ENCODE measurements around the gene PKD1L1.
"Not testable (repeated sequence)": the region's sequence is repeated elsewhere in the genome, so short reads cannot be mapped to it uniquely, and the experiment has no call there.

PKD1L1 gene

DNA sequence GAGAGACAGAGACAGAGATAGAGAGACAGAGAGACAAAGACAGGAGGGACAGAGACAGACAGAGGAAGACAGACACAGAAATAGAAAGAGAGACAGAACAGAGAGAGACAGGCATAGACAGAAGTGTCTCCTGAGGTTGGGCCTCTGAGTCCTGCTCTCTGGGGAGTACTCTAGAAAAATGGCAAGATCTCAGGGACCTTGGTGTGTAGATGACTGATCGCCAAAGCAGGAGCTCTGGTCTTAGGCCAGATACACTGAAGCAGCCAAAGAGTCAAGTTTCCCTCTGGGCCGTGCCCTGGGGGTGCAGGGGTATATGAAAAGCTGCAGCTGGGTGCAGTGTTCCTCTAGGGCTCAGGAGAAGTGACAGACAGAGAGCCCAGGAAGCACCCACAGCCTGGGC is 189.7 kb downstream of the PKD1L1 start:
- no peak for DNase-seq

DNA sequence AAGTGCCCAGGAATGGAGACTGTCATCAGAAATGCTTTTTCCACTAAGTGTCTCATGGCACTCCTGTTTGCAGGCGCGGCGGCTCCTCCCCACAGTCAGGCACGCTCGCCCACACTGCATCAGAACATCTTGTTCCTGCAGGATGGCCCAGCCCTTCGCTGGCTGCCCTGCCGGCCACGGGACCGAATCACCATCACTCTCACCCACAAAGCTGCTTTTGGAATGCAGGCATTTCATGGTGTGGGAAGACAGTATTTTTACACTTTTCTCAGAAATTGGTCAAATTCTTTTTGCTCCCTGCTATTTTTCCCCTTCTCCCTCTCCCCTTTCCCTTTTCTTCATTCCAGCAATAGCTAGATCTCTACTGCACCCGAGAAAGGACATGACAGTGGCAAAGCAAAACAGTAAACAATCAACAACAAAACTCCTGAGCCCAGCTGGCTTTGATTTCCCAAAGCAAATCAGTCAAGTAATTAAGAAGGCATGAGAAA is 190.3 kb downstream of the PKD1L1 start:
- DNase-seq, result no peak

DNA sequence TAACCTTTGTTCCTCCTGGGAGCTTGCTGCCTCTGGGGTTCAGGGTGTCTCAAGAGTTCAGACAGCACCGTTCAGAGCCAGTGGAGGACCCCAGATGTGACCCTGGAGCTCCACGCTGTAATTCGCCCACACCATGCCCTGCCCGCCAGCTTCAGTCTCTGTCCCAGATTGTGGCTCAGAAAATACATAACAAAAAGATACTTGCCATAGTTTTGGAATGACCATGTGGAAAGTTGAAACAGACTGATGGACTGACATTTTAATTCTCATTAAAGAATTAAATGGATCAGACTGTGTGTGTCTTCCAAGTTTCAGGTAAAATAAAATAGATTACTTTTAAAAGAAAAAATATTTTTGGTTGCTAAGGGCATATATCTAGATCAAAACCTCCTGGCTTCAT is 191.6 kb downstream of the PKD1L1 start:
- no peak for DNase-seq

DNA sequence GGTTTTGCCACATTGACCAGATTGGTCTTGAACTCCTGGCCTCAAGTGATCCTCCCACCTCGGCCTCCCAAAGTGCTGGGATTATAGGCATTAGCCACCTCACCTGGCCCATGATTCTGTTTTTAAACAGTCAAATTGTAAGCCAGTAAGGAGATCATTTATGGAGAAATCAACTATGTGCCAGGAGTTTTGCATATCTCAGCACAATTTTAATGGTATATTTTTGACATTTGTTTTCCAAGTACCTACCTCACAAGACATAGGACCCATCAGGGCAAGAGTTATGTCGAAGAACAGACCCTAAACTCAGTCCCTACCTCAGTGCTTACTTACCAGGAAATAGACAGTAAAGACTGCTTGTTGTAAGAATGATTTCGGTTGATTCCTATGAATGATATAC is 193.0 kb downstream of the PKD1L1 start:
- DNase-seq, result no peak

DNA sequence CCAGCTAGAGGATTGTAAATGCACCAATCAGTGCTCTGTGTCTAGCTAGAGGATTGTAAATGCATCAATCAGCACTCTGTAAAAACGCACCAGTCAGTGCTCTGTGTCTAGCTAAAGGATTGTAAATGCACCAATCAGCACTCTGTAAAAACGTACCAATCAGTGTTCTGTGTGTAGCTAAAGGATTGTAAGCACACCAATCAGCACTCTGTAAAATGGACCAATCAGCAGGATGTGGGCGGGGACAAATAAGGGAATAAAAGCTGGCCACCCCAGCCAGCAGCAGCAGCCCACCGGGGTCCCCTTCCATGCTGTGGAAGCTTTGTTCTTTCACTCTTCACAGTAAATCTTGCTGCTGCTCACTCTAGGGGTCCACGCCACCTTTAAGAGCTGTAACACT is 196.5 kb downstream of the PKD1L1 start:
- not testable (repeated sequence) for DNase-seq

DNA sequence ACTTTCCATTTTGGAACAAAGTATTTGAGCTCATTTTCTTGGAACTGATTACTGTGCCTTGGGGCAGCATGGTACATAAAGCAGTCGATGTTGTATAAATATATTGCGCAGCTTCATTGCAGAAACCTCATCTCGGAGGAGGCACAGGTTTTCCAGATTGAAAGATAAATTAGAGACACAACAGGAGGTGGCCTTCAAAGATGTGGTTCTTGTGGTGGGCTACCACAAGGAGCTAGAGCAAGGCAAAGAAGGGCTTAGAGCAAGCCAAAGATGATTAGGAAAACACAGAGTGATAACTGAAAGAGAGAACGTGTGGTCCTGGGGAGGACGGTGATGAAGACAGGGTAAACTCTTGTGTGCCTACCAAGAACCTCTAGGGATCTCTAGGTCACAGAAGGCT is 197.2 kb downstream of the PKD1L1 start:
- DNase-seq, result no peak

DNA sequence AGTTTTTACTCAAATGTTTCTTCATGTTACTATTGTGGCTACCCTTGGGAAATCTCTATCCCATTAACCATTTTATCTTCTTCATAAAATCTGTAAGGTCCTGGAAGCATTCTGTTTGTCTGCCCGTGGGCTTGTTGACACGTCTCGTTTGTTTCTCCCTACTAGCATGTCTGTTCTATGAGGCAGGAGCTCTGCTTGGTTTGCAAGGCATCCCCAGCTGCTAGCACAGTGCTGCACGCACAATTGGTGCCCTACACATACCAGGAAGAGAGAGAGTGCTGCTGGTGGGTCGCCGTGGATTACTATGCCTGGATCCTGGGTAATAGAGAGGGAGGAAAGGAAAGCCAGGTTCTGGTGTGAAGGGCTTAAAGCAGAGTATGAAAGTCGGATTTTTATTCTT is 200.2 kb downstream of the PKD1L1 start:
- DNase-seq, result no peak

DNA sequence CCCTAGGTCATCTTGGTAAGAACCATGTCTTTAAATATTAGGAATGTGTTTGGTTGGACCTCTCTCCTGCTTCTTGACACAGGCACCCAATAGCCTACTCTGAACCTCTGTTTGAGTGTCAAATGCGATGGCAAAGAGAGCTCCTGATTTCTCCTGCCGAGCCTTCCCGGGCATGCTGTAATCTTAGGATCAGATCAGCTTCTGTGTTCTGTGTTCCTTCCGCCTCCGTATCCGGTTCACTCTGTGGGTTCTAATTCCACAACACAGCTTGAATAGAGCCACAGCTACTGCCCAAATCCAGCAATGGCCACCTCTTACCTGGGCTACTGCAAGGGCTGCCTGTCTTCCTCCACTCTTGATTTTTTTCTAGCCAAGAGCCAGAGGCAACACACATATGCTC is 201.1 kb downstream of the PKD1L1 start:
- DNase-seq, result no peak

DNA sequence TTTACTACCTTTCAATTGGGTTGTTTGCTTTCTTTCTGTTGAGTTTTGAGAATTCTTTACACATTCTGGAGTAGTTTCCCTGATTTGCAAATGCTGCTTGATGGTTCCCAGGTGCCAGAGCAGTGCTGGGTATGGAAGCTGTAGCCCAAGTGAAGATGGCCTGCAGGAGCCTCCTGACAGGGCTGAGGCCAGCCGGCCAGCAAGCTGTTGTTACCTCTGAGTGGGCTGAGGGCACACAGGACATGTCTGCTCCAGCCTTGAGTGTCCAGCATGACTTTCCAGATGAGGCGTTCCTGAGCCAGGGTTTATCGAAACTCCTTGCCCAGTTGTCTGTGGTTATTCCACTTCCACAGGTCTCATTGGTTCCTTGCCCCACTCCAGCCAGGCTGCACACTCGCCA is 201.8 kb downstream of the PKD1L1 start:
- DNase-seq, result no peak

DNA sequence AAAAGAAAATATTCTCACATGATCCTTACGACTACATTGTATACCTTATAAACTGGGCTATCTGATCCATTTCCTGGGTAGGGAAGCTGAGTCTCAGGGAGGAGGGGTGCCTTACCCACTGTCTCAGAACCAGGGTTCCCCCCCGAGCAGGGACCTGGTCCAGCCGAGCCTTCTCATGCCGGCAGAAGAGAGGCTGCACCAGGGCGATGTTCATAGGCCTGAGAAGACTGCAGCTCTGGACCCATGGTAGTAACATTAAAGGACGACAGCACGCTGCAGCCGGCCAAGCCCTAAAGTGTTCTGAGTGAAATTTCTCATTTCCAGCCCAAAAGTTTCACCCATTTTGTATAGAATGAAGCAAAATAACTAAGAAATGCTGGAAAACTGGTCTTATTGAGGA is 203.4 kb downstream of the PKD1L1 start:
- no peak for DNase-seq

DNA sequence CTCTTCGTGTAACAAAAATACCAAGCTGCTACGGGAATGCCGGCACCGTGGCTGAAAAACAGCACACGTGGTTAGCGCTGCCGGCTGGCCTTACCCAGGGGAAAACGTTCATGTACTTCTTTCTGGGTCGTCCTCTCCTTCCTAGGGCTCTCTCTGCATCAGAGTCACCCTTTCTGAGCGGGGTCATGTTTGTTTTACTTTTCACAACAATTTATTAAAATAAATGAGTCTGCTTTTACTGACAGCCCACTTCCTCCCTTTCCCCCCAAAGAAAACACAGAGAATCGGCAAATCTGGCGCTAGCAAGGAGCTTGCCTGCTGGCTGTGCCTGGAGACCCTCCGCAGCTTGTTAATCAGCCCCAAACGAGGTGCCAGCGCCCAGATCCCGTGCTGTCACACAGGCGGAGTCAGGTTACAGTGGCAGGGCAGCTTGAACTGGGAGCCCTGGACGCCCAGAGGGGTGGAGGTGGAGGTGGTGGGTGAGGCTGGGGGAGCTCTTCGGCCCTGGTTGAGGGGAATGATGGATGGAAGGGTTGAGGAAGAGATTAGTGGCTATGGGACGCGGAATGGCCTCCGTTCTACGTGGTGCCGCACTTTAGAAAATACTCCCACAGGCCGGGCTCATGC is 204.2 kb downstream of the PKD1L1 start:
- DNase-seq, result no peak

DNA sequence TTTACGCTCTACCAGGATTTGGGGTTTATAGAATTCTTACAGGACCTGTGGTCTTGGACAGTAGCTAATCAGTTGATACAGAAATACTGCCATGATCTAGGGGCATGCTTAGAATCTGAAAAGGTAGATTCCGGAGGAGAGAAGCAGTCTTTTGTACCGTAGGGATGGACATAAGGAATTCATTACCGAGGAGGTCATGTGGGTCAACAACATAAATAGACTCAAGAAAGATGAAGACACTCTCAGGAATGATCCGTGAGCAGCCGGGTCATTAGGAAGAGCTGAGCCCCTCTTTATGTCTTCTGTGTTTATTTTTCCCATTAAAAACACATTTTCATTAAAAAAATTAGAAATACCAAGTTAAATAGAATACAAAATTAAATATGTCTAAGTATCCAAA is 206.3 kb downstream of the PKD1L1 start:
- DNase-seq, result no peak

DNA sequence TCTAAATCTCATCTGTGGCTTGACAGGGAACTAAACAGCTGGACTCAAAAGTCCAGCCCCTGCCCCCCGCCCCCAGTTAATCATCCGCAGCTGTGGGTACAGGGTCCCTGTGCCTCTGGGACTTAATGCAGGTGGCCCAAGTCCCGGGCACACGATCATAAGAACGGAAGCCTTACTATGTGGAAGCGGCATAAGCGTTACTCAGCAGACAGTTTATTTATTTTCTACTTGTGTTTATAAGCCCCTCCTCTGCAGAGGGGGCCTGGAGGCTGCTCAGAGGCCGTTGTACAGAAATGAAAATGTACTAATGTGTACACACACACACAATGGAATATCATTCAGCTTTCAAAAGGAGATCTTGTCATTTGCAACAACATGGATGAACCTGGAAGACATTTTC is 208.4 kb downstream of the PKD1L1 start:
- no peak for DNase-seq

DNA sequence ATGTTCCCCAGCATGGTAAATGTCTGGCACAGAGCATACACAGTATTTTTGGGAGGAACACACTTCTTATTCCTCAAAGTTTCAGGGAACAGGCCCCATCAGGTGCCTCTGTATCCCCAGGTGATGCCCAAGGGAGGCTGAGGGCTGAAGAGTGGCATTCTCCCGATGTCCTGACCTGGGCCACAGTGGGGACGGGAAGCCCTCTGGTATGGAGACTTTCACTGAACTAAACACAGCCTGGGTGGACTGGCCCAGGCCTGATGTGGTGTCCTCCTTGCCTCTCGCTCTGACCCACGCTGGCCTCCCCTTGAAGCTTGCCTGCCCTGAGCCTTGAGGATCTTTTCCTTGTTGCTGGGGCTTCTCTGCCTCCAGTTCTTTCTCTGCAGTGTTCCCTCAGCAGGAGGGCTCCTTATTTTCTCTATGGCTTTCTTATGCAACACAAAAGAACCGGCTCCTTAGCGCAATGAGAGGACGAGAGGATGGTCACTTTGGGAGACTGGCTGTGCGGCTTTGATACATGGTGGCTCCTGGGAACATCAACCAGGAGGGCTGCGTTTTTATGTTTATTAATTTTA is 208.9 kb downstream of the PKD1L1 start:
- no peak for DNase-seq

DNA sequence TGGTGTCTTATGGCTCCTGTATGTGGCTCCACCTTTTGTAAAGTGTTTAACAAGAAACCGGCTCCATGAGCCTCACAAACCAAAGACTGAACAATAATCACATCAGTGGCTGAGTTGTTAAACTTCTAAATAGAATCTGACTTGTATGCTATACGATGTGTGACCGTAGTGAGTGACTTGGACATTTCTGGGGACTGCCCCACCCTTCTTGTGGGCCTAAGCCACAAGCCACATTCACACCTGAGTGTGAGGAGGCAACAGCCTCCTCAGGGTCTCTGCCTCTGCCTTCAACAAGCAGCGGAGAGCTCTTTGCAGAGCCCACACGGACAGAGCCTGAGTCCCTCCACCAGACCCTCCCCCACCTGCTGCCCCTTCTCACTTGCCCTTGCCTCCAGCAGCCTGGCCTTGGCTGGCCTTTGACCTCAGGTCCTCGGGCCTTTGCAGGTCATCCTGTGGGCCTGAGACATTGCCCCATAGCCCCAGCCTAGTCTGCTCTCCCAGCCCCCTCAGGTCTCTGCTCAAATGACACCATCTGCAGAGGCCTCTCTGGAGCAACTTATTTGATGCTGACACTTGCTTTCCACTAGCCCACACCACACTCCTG is 209.6 kb downstream of the PKD1L1 start:
- no peak for DNase-seq

DNA sequence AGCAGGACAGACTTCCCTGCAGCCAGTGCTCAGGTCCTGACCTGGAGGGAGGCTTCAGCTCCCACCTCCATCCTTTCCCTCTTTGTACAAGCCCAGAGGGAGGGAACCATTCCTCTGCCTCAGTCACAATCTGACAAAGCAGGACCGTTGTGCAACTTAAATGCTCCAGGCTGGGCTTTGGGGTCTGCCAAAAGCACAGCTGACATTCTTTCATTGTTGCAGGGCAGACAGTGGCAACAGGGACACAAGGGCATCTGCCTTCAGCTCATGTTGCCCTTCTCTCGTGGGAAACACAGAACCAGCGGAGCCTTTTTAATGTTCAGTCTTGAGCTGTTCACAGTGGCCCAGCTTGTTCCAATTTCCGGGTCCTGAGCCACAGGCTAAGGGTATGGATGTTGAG is 210.7 kb downstream of the PKD1L1 start:
- no peak for DNase-seq

DNA sequence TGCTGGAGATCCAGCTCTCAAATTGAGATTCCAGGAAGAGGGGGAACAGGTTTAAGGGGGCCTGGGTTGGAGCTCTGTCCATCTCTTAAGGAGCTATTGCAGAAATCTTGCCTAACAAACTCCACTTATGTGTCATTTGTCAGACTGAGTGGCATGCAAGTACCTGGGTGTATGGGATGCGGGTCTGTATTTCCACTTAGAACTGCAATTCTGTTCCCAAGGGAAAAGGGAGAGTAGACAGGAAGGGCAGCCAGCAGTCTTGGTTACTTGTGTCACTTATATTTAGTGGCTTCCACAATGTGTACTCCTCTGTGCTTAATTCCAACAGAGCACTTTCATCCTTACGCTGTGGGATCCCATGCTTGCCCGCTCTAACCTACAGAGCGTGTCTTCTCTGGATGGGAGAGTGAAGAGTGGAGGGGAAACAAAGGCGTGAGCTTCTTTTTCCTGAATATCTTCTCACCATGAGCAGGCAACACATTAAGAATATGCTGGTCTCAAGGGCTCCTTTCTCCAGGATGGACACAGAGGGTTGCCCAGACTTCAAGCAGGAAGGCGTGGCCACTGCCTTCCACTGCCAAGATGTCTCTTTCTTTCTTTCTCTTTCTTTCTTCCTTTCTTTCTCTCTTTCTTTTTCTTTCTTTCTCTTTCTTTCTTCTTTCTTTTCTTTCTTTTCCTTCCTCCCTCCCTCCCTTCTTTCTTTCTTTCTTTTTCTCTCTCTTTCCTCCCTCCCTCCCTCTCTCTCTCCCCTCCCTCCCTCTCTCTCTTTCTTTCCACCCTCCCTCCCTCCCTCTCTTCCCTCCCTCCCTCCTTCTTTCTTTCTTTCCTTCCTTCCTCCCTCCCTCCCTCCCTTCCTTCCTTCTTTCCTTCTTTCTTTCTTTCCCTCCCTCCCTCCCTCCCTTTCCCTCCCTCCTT is 212.6 kb downstream of the PKD1L1 start:
- no peak for DNase-seq

DNA sequence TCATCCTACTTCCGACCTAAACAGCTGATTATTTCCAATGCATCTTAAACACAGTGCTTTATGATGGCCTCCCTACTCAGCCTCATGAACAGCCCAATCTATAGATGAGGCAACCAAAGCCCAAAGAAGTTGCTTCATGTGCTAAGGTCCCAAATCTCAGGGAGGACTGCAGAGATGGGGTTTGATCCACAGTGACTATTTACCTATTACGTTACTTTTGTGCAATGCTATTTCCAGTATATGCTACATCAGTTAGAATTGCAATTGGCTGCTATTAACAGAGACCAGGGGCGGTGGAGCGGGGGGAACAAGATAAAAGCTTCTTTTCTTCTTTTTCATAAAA is 213.3 kb downstream of the PKD1L1 start:
- no peak for DNase-seq

DNA sequence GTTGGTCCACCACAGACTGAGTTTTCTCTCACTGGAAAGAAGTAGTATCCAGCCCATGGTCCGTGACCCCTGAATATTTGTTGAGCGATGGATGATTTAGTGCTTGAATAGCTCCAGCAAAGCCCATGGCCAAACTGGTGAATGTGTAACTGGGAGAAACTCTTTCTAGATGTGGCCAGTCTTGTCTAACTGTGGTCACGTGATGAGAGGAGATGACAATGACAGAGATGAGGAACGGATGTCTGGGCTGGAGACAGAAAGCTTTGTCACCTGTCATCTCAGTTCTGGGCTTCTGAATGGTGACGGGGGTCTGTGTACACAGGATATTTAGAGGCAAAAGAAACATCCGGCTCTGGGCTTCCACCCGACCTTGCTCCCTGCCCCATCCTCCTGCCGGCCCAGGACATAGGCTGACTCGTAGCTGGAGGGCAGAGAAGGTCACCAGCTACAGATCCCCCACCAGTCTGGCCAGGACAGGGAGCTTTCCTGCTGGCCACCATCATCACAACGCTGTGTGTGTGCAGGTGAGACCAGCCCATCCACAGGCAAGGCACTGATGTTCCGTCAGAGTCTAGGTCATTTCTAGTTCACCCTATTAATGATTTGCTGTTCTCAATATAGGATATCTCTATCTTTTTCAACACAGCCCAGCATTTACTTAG is 213.8 kb downstream of the PKD1L1 start:
- no peak for DNase-seq

DNA sequence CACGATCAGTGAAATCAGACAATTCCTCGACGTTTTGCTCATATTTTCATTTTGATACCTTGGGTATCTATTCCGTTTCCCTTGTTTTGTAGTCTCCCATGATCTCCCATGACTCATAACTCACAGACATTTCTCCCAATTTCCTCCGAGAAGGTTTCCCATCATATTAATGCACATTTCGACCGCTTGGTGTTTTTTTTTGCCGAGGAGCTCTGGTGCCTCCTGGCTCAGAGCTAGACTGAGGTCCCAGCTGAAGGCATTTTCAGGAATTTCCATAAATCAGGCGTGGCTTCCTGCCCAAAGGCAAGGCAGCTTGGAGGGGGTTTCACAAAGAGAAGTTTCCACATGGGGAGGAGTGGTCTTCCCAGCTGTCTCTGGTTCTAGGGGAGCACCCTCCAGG is 218.1 kb downstream of the PKD1L1 start:
- DNase-seq, result no peak

DNA sequence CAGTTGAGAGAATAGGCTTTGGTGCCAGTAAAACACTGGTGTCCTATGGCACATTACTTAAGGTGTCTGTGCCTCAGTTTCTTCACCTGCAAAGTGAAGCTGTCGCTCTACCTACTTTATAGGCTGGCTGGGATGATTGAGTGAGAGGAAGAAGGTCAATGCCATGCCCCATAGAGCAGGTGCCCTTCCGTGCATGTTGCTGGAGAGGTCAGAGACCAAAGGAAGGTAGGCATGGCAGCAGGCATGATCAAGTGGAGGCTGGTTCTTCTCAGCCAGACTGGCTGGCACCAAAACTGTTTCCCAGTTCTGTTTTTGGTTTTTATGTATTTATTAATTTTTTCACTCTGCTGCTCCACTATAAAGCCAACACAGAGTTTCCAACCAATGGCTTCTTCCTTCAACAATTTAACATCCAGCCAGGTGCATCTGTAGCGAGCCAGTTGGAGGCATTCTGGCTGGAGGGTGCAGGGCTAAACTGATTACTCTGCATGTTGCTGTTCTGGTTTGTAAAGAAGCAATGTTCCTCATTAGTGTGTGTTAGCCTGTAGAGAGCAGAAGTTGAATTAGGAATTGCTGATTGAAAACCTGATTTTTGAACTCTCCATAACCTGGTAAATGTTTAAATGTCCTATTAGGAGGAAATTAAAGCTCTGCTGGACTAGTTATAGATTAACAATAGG is 222.1 kb downstream of the PKD1L1 start:
- DNase-seq, result no peak

DNA sequence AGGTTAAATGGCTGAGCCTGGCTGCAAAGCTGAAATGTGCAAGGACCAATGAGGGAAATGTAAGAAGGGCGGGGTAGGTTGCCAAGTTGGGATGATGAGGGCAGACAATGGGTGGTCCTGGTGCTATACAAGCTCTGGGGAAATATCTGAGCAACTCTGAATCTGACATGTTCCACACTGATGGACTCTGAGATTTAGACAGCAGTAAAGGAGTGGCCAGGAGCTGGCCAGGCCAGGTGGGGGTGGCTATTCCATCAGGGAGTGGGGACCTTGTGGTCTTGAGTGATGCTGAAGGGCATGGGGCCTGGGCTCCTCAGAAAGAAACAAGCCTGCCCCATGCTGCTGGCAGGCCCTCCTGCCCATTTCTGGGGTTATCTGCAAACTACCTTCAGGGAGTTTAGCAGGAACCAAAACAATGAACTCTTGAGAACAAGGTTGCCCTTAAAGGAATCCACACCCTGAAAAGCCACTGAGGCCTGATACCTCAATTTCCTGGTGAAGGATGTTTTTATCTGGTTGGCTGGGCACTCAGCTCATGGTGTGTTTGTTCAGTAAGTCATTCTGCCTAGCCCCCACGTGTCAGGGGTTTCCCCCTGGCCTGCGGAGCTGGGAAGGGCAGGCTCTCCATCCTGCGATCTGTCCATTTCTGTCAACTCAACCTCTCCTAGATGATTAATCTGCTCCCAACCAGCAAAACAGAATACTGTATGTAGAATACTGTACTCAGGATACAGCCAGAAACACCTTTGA is 223.1 kb downstream of the PKD1L1 start:
- peak in 1 of 2 donors; percentile 45 for DNase-seq

Data from CD4-positive, alpha-beta T cell treated with Interleukin-1 beta for 1 hour (primary cell).